ENCODE measurements around the gene DYRK1B. TPM values are rescaled to one million over a fixed set of nuclear protein-coding genes. Genes with fewer than 3 reads are reported as not detected.

DYRK1B gene
- total RNA-seq, 1 experiment from 2014 or later: 39.5 TPM

- no peaks in the 10 kb centered on the region for H3K9me2 ChIP-seq (ENCODE audit: insufficient read depth)
- no peaks in the 10 kb centered on the region for H3K27me3 ChIP-seq (ENCODE audit: insufficient read depth, low read depth)
- no peak overlapping the region for H3K27ac ChIP-seq
- no peaks in the 10 kb centered on the region for H3K4me1 ChIP-seq (replicated peaks; ENCODE audit: insufficient read depth)
- H3K4me2 ChIP-seq: no peak overlapping the region
- peaks cover 31% of the 10 kb centered on the region for H3K79me2 ChIP-seq (ENCODE audit: low read depth)
- ChIA-PET POLR2A (ENCODE audit: unreplicated experiment) (no interaction called here), CTCF (no interaction called here)
- H3K9me3 ChIP-seq (ENCODE audit: insufficient read depth, low read depth): no peaks in the 10 kb centered on the region
- BruUV-seq (replicated peaks): no TSS peak
- H2AFZ ChIP-seq: no peak overlapping the region
- H3K4me3 ChIP-seq: no peak overlapping the region
- peaks cover 35% of the 10 kb centered on the region for H4K20me1 ChIP-seq (ENCODE audit: insufficient read depth)
- intact Hi-C loops (cut with micrococcal nuclease; ENCODE audit: unreplicated experiment): no loop called here
- TF ChIP-seq, protein P1, sequence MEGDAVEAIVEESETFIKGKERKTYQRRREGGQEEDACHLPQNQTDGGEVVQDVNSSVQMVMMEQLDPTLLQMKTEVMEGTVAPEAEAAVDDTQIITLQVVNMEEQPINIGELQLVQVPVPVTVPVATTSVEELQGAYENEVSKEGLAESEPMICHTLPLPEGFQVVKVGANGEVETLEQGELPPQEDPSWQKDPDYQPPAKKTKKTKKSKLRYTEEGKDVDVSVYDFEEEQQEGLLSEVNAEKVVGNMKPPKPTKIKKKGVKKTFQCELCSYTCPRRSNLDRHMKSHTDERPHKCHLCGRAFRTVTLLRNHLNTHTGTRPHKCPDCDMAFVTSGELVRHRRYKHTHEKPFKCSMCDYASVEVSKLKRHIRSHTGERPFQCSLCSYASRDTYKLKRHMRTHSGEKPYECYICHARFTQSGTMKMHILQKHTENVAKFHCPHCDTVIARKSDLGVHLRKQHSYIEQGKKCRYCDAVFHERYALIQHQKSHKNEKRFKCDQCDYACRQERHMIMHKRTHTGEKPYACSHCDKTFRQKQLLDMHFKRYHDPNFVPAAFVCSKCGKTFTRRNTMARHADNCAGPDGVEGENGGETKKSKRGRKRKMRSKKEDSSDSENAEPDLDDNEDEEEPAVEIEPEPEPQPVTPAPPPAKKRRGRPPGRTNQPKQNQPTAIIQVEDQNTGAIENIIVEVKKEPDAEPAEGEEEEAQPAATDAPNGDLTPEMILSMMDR (conservative IDR thresholded peaks at IDR 0.05): no peak
- TF ChIP-seq EZH2 (IDR thresholded peaks at IDR 0.05; ENCODE audit: low read depth): no peak
- DNase-seq: no peak
- peaks cover 48% of the 10 kb centered on the region for H3K36me3 ChIP-seq (ENCODE audit: low read depth)
- H3F3A ChIP-seq (ENCODE audit: insufficient read depth, low read depth): no peaks in the 10 kb centered on the region
These were observed 4.0 kb upstream of the DYRK1B start for GRCh38 chr19:39837978-39838377.

DNA sequence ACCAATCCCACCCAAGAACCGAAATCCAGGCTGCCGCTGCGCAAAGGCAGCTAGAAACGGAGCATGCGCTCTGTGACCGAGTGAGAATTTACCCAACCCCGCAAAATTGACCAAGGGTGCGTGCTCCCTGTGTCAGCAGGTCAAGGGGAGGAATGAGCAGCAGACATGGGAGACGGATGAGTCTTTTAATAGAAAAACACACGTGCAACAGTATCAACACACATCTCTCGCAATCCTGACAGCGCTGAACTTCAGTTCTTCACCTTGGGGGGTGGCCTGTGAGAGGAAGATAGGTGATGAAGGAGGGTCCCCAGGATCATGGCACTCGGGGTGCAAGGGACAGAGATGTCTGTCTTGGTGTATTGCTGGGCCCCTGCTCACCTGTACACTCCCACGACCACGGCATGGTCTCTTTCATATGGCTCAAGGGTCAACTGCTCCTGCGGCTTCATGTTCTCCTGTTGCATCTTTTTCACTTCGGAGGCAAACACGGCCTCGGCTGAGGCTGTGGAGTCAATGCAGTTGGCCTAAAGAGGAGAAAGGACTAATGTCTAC lies 402 bp upstream of the DYRK1B start:
- Histone ChIP-seq H2AFZ (no peak overlapping the region), H3K4me1 (replicated peaks; ENCODE audit: insufficient read depth) (no peaks in the 10 kb centered on the region), H3F3A (ENCODE audit: insufficient read depth, low read depth) (no peaks in the 10 kb centered on the region), H3K27ac (no peak overlapping the region), H4K20me1 (ENCODE audit: insufficient read depth) (0 out of 2 replicates have a peak, but pooled peaks cover 5% of the 10 kb centered on the region), H3K36me3 (ENCODE audit: low read depth) (peaks cover 43% of the 10 kb centered on the region), H3K4me2 (no peak overlapping the region), H3K27me3 (ENCODE audit: insufficient read depth, low read depth) (no peaks in the 10 kb centered on the region), H3K9me3 (ENCODE audit: insufficient read depth, low read depth) (no peaks in the 10 kb centered on the region), H3K9me2 (ENCODE audit: insufficient read depth) (no peaks in the 10 kb centered on the region), H3K4me3 (no peak overlapping the region), H3K79me2 (ENCODE audit: low read depth) (no peaks in the 10 kb centered on the region)
- ChIA-PET CTCF (interaction anchor here (0.5 kb wide), 1 partner anchor 404 kb away, joined by 4 read pairs; no protein-coding TSS in a partner anchor), POLR2A (ENCODE audit: unreplicated experiment) (interaction anchor here (0.6 kb wide), 1 partner anchor 336 kb away, joined by 4 read pairs; no protein-coding TSS in a partner anchor)
- TF ChIP-seq, protein P1 (conservative IDR thresholded peaks at IDR 0.05): no peak
- no peak for TF ChIP-seq EZH2 (IDR thresholded peaks at IDR 0.05; ENCODE audit: low read depth)
- intact Hi-C loops (cut with micrococcal nuclease; ENCODE audit: unreplicated experiment): no loop called here
- no TSS peak for BruUV-seq (replicated peaks)
- DNase-seq: no peak

DNA sequence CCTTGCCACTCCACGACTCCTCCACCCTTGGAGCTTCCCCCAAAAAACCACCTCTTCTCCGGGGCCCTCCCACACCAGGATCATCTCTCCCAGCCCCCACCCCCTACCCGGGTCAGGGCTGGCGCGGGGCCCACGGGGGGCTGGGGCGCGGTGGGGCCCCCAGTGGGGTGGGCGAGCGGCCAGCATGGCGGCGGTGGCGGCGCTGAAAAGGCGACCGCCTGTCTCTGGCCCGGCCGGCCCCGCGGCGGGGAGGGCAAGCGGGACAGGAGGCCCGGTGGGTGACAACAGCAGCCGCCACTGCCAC lies 850 bp downstream of the DYRK1B start:
- ChIA-PET CTCF (interaction anchor here (1.0 kb wide), 1 partner anchor 13 kb away, joined by 3 read pairs; the partner anchor contains the start of gene FBL), POLR2A (ENCODE audit: unreplicated experiment) (interaction anchor here (0.6 to 1.0 kb wide), 6 partner anchors 14 to 775 kb away, joined by 3 to 13 read pairs (median 8); partner anchors contain the start of genes PSMC4 and RPS16)
- no peaks in the 10 kb centered on the region for H3K9me3 ChIP-seq (ENCODE audit: insufficient read depth, low read depth)
- no peak overlapping the region for H3K27ac ChIP-seq
- H3K27me3 ChIP-seq (ENCODE audit: insufficient read depth, low read depth): no peaks in the 10 kb centered on the region
- H2AFZ ChIP-seq: no peak overlapping the region
- no peak overlapping the region for H3K4me3 ChIP-seq
- BruUV-seq (replicated peaks): no TSS peak
- DNase-seq: no peak
- H3K4me1 ChIP-seq (replicated peaks; ENCODE audit: insufficient read depth): no peaks in the 10 kb centered on the region
- H4K20me1 ChIP-seq (ENCODE audit: insufficient read depth): no peaks in the 10 kb centered on the region
- intact Hi-C loops (cut with micrococcal nuclease; ENCODE audit: unreplicated experiment): no loop called here
- TF ChIP-seq, protein P1 (conservative IDR thresholded peaks at IDR 0.05): no peak
- TF ChIP-seq EZH2 (IDR thresholded peaks at IDR 0.05; ENCODE audit: low read depth): no peak
- no peak overlapping the region for H3K4me2 ChIP-seq
- peaks cover 32% of the 10 kb centered on the region for H3K36me3 ChIP-seq (ENCODE audit: low read depth)
- 0 out of 2 replicates have a peak, but pooled peaks cover 3% of the 10 kb centered on the region for H3F3A ChIP-seq (ENCODE audit: insufficient read depth, low read depth)
- no peaks in the 10 kb centered on the region for H3K79me2 ChIP-seq (ENCODE audit: low read depth)
- no peaks in the 10 kb centered on the region for H3K9me2 ChIP-seq (ENCODE audit: insufficient read depth)

All from PC-9 (cell line).